Adrenal gland (tissue), 5 donors: Measurements from ENCODE around the gene TPSB2.

Experiments used
- CTCF ChIP-seq, 6 experiments: fragments of 450-650 bp in 4 of 6; fragments of 200-600 bp in 2 of 6; sonication (generic) in 1 of 6; IDR thresholded peaks; 1 replicate in 5 of 6; 2 replicates in 1 of 6; pipeline versions ENCODE4 v1.5.1 to v1.8.0; 2016 to 2021; ENCODE audit warnings: antibody characterized with exemption in 6 of 6, mild to moderate bottlenecking in 2 of 6, moderate library complexity in 1 of 6
- POLR2A ChIP-seq, 2 donors: fragments of 450-650 bp; IDR thresholded peaks; one replicate each; pipeline ENCODE4 v1.6.1; 2017; ENCODE audit warnings: antibody characterized with exemption in 2 of 2, mild to moderate bottlenecking in 2 of 2, moderate library complexity in 1 of 2
- donor health status: DM: no; HTN: no; CAD: no.

GRCh38 chr16:1195393-1195666 is 34.7 kb downstream of the TPSB2 start:
- TF ChIP-seq CTCF (IDR thresholded peaks at IDR 0.05): no peak
- no peak for TF ChIP-seq POLR2A (IDR thresholded peaks at IDR 0.05)
